C4-2B (cell line): ENCODE data around the gene CDC42BPB.

Experiments used
- CTCF ChIP-seq: fragments of 450-650 bp; conservative IDR thresholded peaks from 2 replicates; pipeline ENCODE4 v1.5.1; 2017; ENCODE audit warnings: mild to moderate bottlenecking
- ZFX ChIP-seq: fragments of 450-650 bp; IDR thresholded peaks from 2 replicates; pipeline ENCODE4 v1.6.1; 2017

GRCh38 chr14:103091883-103092222 is 34.5 kb upstream of the CDC42BPB start:
- TF ChIP-seq CTCF (no peak), ZFX (no peak)
